A172 (cell line): Measurements from ENCODE around the gene ELMOD3. TPM values are rescaled to one million over a fixed set of nuclear protein-coding genes. Genes with fewer than 3 reads are reported as not detected.

Source experiments
- DNase-seq: peaks from one replicate; pipeline ENCODE4 v3.0.0-alpha.2; 2015; ENCODE audit warnings: low spot score
- total RNA-seq: library from RNA; depleted of rRNA; stranded (reverse); fragments of >200 nt; shearing (Covaris generic); gene quantifications from 2 replicates; pipeline ENCODE4 v1.2.3, GENCODE V29; 2014; rRNA removed

Gene ELMOD3
- total RNA-seq, 1 experiment from 2014 or later = 14.8 TPM

DNA sequence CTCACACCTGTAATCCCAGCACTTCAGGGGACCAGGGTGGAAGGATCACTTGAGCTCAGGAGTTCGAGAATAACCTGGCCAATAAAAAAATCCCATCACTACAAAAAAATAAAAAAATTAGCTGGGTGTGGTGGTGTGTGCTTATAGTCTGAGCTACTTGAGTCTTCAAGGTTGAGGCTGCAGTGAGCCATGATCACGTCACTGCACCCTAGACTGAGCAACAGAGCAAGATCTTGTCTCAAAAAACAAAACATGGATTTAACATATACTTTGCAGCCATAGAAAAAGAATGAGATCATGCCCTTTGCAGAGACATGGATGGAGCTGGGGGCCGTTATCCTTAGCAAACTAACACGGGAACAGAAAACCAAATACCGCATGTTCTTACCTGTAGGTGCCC, 86.2 kb downstream of the ELMOD3 start:
- DNase-seq = no peak

Other genes with a start within 250 kb of the ELMOD3 start
- gene TCF7L1, start 221.4 kb upstream of the ELMOD3 start, total RNA-seq = 0.24 TPM in 1 of 2 replicates, not detected in the other
- 114 and 120 TPM in 2 replicates for gene TGOLN2, start 26.8 kb upstream of the ELMOD3 start, total RNA-seq
- gene RETSAT, start 241 bp upstream of the ELMOD3 start, total RNA-seq = 40.5 and 41.5 TPM in 2 replicates
- 659 and 712 TPM in 2 replicates for gene CAPG, start 55.6 kb downstream of the ELMOD3 start, total RNA-seq
- 0.22 and 1.0 TPM in 2 replicates for gene SH2D6, start 63.9 kb downstream of the ELMOD3 start, total RNA-seq
- gene MAT2A, start 184.4 kb downstream of the ELMOD3 start, total RNA-seq = 94.6 and 95.2 TPM in 2 replicates
- 28.1 and 31.5 TPM in 2 replicates for gene GGCX, start 206.7 kb downstream of the ELMOD3 start, total RNA-seq
- gene VAMP8, start 222.8 kb downstream of the ELMOD3 start, total RNA-seq = 1.3 and 1.5 TPM in 2 replicates
- gene VAMP5, start 229.7 kb downstream of the ELMOD3 start, total RNA-seq = 36.2 and 51.0 TPM in 2 replicates
- gene RNF181, start 241.0 kb downstream of the ELMOD3 start, total RNA-seq = 262 and 285 TPM in 2 replicates
- gene TMEM150A, start 247.9 kb downstream of the ELMOD3 start, total RNA-seq = 9.8 and 11.7 TPM in 2 replicates